Measurements from ENCODE around the gene HM13. TPM values are rescaled to one million over a fixed set of nuclear protein-coding genes. Genes with fewer than 3 reads are reported as not detected.

Gene HM13
- total and polyA plus RNA-seq, 2 of the 13 experiments (the other 11 are each of a cell fraction or from before 2014, with no cell fraction given), result 118 to 243 TPM

DNA sequence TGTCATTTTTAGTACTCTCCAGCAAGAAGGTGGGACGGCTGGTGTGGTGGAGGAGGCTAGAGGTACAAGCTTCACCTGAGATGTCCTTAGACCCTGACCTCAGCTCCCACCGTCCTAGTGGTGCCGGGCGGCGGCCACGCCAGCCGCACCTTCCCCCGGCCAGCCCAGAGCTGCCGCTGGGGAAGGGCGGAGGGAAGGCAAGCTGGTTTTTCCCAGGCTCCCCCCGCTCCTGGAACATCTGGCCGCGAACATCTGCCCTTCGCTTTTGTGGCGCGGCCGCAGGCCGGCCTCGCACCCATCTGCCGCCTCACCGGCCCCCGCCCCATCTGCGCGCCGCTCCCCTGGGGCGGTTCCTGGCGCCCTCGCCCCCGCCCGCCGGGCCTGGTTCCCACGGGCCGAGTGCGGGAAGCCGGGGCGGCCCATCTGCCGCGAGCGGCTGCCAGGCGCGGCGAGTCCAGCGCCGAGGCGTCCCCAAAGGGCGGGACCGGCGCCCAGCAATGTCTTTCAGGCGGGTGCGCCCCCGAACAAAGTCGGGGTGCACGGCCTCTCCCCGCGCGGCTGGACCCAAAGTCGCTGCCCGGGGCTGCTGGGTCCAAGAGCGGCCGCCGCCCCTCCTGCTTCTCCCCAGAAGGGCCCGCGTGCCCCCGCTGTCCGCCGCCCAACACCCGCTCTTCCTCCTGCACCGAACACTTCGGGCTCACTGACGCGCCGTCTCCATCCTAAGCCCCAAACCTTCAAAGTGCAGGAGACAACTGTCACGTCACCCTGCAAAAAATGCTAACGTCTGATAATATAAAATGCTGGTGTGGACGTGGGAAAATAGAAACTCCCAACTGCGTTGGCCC is 73.5 kb downstream of the HM13 start (continued):
- no peak for TF ChIP-seq ZNF335 (CRISPR knock-in tag; IDR thresholded peaks at IDR 0.05)
- no peak for TF ChIP-seq KLF11 (CRISPR knock-in tag; IDR thresholded peaks at IDR 0.05)
- no peak for TF ChIP-seq NR2F1 (CRISPR knock-in tag; IDR thresholded peaks at IDR 0.05)
- TF ChIP-seq NCOA5 (CRISPR knock-in tag; IDR thresholded peaks at IDR 0.05), result no peak
- no peak for TF ChIP-seq NR2F6 (IDR thresholded peaks at IDR 0.05)
- no peak; the same call in 1 of the 2 replicates for TF ChIP-seq NR2F6 (CRISPR knock-in tag; IDR thresholded peaks at IDR 0.05)
- TF ChIP-seq ZNF33B (CRISPR knock-in tag; IDR thresholded peaks at IDR 0.05), result no peak
- peak; percentile 51; the same call in 1 of the 2 replicates for TF ChIP-seq SALL1 (CRISPR knock-in tag; IDR thresholded peaks at IDR 0.05)
- TF ChIP-seq KDM1A (CRISPR knock-in tag; IDR thresholded peaks at IDR 0.05), result no peak
- TF ChIP-seq SNAI1 (CRISPR knock-in tag; IDR thresholded peaks at IDR 0.05; ENCODE audit: borderline replicate concordance), result 0 out of 2 replicates have a peak, but pooled peaks have one; percentile 0
- TF ChIP-seq, protein P1, sequence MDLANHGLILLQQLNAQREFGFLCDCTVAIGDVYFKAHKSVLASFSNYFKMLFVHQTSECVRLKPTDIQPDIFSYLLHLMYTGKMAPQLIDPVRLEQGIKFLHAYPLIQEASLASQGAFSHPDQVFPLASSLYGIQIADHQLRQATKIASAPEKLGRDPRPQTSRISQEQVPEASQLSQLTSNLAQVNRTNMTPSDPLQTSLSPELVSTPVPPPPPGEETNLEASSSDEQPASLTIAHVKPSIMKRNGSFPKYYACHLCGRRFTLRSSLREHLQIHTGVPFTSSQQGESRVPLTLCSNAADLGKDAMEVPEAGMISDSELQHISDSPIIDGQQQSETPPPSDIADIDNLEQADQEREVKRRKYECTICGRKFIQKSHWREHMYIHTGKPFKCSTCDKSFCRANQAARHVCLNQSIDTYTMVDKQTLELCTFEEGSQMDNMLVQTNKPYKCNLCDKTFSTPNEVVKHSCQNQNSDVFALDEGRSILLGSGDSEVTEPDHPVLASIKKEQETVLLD (CRISPR knock-in tag; IDR thresholded peaks at IDR 0.05; ENCODE audit: low read depth), result peak; percentile 55; the same call in 1 of the 2 replicates
- TF ChIP-seq, protein P2, sequence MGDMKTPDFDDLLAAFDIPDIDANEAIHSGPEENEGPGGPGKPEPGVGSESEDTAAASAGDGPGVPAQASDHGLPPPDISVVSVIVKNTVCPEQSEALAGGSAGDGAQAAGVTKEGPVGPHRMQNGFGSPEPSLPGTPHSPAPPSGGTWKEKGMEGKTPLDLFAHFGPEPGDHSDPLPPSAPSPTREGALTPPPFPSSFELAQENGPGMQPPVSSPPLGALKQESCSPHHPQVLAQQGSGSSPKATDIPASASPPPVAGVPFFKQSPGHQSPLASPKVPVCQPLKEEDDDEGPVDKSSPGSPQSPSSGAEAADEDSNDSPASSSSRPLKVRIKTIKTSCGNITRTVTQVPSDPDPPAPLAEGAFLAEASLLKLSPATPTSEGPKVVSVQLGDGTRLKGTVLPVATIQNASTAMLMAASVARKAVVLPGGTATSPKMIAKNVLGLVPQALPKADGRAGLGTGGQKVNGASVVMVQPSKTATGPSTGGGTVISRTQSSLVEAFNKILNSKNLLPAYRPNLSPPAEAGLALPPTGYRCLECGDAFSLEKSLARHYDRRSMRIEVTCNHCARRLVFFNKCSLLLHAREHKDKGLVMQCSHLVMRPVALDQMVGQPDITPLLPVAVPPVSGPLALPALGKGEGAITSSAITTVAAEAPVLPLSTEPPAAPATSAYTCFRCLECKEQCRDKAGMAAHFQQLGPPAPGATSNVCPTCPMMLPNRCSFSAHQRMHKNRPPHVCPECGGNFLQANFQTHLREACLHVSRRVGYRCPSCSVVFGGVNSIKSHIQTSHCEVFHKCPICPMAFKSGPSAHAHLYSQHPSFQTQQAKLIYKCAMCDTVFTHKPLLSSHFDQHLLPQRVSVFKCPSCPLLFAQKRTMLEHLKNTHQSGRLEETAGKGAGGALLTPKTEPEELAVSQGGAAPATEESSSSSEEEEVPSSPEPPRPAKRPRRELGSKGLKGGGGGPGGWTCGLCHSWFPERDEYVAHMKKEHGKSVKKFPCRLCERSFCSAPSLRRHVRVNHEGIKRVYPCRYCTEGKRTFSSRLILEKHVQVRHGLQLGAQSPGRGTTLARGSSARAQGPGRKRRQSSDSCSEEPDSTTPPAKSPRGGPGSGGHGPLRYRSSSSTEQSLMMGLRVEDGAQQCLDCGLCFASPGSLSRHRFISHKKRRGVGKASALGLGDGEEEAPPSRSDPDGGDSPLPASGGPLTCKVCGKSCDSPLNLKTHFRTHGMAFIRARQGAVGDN (CRISPR knock-in tag; IDR thresholded peaks at IDR 0.05), result peak; percentile 89
- TF ChIP-seq SP140L (CRISPR knock-in tag; IDR thresholded peaks at IDR 0.05; ENCODE audit: borderline replicate concordance), result no peak
- no peak for TF ChIP-seq ZNF615 (CRISPR knock-in tag; IDR thresholded peaks at IDR 0.05; ENCODE audit: borderline replicate concordance)
- TF ChIP-seq, protein P3, sequence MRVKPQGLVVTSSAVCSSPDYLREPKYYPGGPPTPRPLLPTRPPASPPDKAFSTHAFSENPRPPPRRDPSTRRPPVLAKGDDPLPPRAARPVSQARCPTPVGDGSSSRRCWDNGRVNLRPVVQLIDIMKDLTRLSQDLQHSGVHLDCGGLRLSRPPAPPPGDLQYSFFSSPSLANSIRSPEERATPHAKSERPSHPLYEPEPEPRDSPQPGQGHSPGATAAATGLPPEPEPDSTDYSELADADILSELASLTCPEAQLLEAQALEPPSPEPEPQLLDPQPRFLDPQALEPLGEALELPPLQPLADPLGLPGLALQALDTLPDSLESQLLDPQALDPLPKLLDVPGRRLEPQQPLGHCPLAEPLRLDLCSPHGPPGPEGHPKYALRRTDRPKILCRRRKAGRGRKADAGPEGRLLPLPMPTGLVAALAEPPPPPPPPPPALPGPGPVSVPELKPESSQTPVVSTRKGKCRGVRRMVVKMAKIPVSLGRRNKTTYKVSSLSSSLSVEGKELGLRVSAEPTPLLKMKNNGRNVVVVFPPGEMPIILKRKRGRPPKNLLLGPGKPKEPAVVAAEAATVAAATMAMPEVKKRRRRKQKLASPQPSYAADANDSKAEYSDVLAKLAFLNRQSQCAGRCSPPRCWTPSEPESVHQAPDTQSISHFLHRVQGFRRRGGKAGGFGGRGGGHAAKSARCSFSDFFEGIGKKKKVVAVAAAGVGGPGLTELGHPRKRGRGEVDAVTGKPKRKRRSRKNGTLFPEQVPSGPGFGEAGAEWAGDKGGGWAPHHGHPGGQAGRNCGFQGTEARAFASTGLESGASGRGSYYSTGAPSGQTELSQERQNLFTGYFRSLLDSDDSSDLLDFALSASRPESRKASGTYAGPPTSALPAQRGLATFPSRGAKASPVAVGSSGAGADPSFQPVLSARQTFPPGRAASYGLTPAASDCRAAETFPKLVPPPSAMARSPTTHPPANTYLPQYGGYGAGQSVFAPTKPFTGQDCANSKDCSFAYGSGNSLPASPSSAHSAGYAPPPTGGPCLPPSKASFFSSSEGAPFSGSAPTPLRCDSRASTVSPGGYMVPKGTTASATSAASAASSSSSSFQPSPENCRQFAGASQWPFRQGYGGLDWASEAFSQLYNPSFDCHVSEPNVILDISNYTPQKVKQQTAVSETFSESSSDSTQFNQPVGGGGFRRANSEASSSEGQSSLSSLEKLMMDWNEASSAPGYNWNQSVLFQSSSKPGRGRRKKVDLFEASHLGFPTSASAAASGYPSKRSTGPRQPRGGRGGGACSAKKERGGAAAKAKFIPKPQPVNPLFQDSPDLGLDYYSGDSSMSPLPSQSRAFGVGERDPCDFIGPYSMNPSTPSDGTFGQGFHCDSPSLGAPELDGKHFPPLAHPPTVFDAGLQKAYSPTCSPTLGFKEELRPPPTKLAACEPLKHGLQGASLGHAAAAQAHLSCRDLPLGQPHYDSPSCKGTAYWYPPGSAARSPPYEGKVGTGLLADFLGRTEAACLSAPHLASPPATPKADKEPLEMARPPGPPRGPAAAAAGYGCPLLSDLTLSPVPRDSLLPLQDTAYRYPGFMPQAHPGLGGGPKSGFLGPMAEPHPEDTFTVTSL (CRISPR knock-in tag; IDR thresholded peaks at IDR 0.05; ENCODE audit: borderline replicate concordance), result no peak
- TF ChIP-seq MAFK (conservative IDR thresholded peaks at IDR 0.05 in 1 of 2, IDR thresholded peaks at IDR 0.05 in 1 of 2; ENCODE audit: low read length in 2 of 2), result peak; percentile 38 to 42; a peak in 3 of 4 replicates
- TF ChIP-seq, protein P4, sequence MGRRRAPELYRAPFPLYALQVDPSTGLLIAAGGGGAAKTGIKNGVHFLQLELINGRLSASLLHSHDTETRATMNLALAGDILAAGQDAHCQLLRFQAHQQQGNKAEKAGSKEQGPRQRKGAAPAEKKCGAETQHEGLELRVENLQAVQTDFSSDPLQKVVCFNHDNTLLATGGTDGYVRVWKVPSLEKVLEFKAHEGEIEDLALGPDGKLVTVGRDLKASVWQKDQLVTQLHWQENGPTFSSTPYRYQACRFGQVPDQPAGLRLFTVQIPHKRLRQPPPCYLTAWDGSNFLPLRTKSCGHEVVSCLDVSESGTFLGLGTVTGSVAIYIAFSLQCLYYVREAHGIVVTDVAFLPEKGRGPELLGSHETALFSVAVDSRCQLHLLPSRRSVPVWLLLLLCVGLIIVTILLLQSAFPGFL (CRISPR knock-in tag; IDR thresholded peaks at IDR 0.05), result no peak

All from HepG2 (cell line).